Measurements from ENCODE around the gene NSL1. TPM values are rescaled to one million over a fixed set of nuclear protein-coding genes. Genes with fewer than 3 reads are reported as not detected.

The NSL1 gene
- total RNA-seq, 1 experiment from 2014 or later = 36.4 TPM

DNA sequence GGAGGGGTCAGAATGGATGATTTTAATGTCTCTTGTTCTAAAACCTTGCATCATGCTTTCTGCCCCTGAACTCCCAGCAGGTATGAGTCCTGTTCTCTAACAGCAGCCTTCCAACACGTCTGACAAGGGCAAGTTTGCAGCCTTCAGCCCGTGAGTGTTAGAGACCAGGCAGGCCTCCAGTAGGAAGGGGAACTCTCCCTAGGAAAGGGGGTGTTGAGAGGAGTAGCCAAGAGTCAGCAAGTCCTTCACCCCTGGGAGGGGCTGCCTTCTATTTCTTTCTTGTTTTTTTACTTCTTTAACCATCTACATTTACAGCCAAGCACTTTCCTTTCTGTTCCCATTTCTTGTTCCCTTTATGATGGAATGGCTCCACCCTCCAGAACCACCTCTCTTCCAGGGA lies 106.1 kb downstream of the NSL1 start:
- Histone ChIP-seq H3K36me3 (ENCODE audit: control insufficient read depth in 1 of 2, insufficient read depth in 2 of 2, low read length in 2 of 2) (no peaks in the 10 kb centered on the region), H3K79me2 (ENCODE audit: insufficient read depth, low read length) (no peaks in the 10 kb centered on the region), H4K20me1 (ENCODE audit: insufficient read depth) (no peaks in the 10 kb centered on the region), H2AFZ (ENCODE audit: low read depth, low read length, poor library complexity, severe bottlenecking) (no peak overlapping the region), H3K27me3 (ENCODE audit: insufficient read depth, low read length) (no peaks in the 10 kb centered on the region), H3K4me3 (replicated peaks in 1 of 2; ENCODE audit: low read depth in 1 of 2, low read length in 2 of 2) (no peak overlapping the region), H3K4me1 (ENCODE audit: control insufficient read depth in 1 of 2, insufficient read depth in 2 of 2, low read length in 2 of 2) (no peaks in the 10 kb centered on the region; a peak in 1 of 4 replicates), H3K4me2 (ENCODE audit: low read length) (no peak overlapping the region), H3K9me2 (ENCODE audit: insufficient read depth) (no peaks in the 10 kb centered on the region), H3K9me3 (ENCODE audit: control insufficient read depth in 1 of 2, insufficient read depth in 1 of 2, low read depth in 1 of 2, low read length in 2 of 2) (no peaks in the 10 kb centered on the region), H3K27ac (ENCODE audit: low read depth, low read length) (no peak overlapping the region), H3K9ac (ENCODE audit: low read length) (no peak overlapping the region)
- CTCF ChIA-PET = no interaction called here
- DNase-seq (ENCODE audit: low read depth, low spot score) (no peak), ATAC-seq (no peak)
- RAD21 ChIA-PET (ENCODE audit: low non-redundant PET in 1 of 2, low total read pairs in 2 of 2, uncharacterized antibody in 2 of 2, unreplicated experiment in 2 of 2) = no interaction called here
- intact Hi-C loops (cut with micrococcal nuclease) = no loop called here
- POLR2A ChIA-PET = no interaction called here
- BruUV-seq (replicated peaks) = no TSS peak
- TF ChIP-seq TCF7L2 (IDR thresholded peaks at IDR 0.05; ENCODE audit: borderline replicate concordance, extremely low read depth, insufficient read depth, insufficient read length) (no peak), RAD21 (IDR thresholded peaks at IDR 0.05; ENCODE audit: low read depth) (no peak), FOSL1 (IDR thresholded peaks at IDR 0.05; ENCODE audit: low read depth) (no peak), ELF1 (IDR thresholded peaks at IDR 0.05; ENCODE audit: borderline replicate concordance, low read depth) (no peak), EZH2phosphoT487 (IDR thresholded peaks at IDR 0.05; ENCODE audit: borderline replicate concordance) (no peak), EGR1 (IDR thresholded peaks at IDR 0.05; ENCODE audit: low read depth) (no peak), JUND (IDR thresholded peaks at IDR 0.05) (no peak), SRF (IDR thresholded peaks at IDR 0.05; ENCODE audit: low read depth) (no peak), POLR2A (IDR thresholded peaks at IDR 0.05; ENCODE audit: borderline replicate concordance, extremely low read depth, insufficient read depth, insufficient read length) (no peak), POLR2AphosphoS5 (IDR thresholded peaks at IDR 0.05; ENCODE audit: low read depth, low read length) (no peak), SIN3A (IDR thresholded peaks at IDR 0.05; ENCODE audit: low read depth) (no peak)
- TF ChIP-seq, protein P1, sequence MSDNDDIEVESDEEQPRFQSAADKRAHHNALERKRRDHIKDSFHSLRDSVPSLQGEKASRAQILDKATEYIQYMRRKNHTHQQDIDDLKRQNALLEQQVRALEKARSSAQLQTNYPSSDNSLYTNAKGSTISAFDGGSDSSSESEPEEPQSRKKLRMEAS (IDR thresholded peaks at IDR 0.05) = no peak
- TF ChIP-seq, protein P2, sequence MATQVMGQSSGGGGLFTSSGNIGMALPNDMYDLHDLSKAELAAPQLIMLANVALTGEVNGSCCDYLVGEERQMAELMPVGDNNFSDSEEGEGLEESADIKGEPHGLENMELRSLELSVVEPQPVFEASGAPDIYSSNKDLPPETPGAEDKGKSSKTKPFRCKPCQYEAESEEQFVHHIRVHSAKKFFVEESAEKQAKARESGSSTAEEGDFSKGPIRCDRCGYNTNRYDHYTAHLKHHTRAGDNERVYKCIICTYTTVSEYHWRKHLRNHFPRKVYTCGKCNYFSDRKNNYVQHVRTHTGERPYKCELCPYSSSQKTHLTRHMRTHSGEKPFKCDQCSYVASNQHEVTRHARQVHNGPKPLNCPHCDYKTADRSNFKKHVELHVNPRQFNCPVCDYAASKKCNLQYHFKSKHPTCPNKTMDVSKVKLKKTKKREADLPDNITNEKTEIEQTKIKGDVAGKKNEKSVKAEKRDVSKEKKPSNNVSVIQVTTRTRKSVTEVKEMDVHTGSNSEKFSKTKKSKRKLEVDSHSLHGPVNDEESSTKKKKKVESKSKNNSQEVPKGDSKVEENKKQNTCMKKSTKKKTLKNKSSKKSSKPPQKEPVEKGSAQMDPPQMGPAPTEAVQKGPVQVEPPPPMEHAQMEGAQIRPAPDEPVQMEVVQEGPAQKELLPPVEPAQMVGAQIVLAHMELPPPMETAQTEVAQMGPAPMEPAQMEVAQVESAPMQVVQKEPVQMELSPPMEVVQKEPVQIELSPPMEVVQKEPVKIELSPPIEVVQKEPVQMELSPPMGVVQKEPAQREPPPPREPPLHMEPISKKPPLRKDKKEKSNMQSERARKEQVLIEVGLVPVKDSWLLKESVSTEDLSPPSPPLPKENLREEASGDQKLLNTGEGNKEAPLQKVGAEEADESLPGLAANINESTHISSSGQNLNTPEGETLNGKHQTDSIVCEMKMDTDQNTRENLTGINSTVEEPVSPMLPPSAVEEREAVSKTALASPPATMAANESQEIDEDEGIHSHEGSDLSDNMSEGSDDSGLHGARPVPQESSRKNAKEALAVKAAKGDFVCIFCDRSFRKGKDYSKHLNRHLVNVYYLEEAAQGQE (IDR thresholded peaks at IDR 0.05; ENCODE audit: low read depth) = no peak
- TF ChIP-seq, protein P3, sequence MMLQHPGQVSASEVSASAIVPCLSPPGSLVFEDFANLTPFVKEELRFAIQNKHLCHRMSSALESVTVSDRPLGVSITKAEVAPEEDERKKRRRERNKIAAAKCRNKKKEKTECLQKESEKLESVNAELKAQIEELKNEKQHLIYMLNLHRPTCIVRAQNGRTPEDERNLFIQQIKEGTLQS (IDR thresholded peaks at IDR 0.05) = no peak
- TF ChIP-seq, protein P4, sequence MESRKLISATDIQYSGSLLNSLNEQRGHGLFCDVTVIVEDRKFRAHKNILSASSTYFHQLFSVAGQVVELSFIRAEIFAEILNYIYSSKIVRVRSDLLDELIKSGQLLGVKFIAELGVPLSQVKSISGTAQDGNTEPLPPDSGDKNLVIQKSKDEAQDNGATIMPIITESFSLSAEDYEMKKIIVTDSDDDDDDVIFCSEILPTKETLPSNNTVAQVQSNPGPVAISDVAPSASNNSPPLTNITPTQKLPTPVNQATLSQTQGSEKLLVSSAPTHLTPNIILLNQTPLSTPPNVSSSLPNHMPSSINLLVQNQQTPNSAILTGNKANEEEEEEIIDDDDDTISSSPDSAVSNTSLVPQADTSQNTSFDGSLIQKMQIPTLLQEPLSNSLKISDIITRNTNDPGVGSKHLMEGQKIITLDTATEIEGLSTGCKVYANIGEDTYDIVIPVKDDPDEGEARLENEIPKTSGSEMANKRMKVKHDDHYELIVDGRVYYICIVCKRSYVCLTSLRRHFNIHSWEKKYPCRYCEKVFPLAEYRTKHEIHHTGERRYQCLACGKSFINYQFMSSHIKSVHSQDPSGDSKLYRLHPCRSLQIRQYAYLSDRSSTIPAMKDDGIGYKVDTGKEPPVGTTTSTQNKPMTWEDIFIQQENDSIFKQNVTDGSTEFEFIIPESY (IDR thresholded peaks at IDR 0.05; ENCODE audit: extremely low read depth, insufficient replicate concordance, low read length) = no peak
